ENCODE results near the gene BMF. TPM values are rescaled to one million over a fixed set of nuclear protein-coding genes. Genes with fewer than 3 reads are reported as not detected.

BMF gene
- total RNA-seq, 1 experiment from 2014 or later, result 13.2 TPM

- H3K4me1 Mint-ChIP-seq, result peaks cover 73 to 84% of the 10 kb centered on the region in 2 experiments
- peak overlapping the region; percentile 49 for H3K4me2 ChIP-seq (ENCODE audit: insufficient read depth, insufficient read length, low read length)
These were observed 4.8 kb downstream of the BMF start for GRCh38 chr15:40103864-40104271.

More at GRCh38 chr15:40103864-40104271, 4.8 kb downstream of the BMF start:
- no peak overlapping the region for H2AFZ ChIP-seq (ENCODE audit: low read length)
- WGBS (ENCODE audit: extremely low coverage, insufficient read length, low lambda C conversion rate), result no CpG with 5 or more reads among the region's 7 CpGs
- H3K4ac ChIP-seq (ENCODE audit: low read depth, low read length), result no peak overlapping the region
- no peaks in the 10 kb centered on the region for H3K9me3 ChIP-seq (ENCODE audit: control insufficient read depth, low read depth, low read length)
- no peak overlapping the region for H2BK15ac ChIP-seq (ENCODE audit: low read depth, low read length)
- H3K23me2 ChIP-seq (ENCODE audit: insufficient read length, low read depth, low read length, poor library complexity, severe bottlenecking), result peaks cover 15% of the 10 kb centered on the region
- H2BK120ac ChIP-seq (ENCODE audit: low read depth, low read length, poor library complexity, severe bottlenecking), result no peak overlapping the region
- H3K27me3 Mint-ChIP-seq (ENCODE audit: low read depth), result peaks cover 4% of the 10 kb centered on the region
- H4K91ac ChIP-seq (ENCODE audit: insufficient read length, low read depth, low read length), result no peak overlapping the region
- no peak overlapping the region for H3K27ac ChIP-seq (ENCODE audit: insufficient read length, low read depth, low read length)
- H3K14ac ChIP-seq (ENCODE audit: insufficient read depth, low read length), result peak overlapping the region; percentile 34; the same call in 1 of the 2 replicates
- no peak overlapping the region for H3T11ph ChIP-seq (ENCODE audit: low read length)
- peaks cover 12 to 37% (median 14%) of the 10 kb centered on the region in 3 experiments for H3K36me3 Mint-ChIP-seq (ENCODE audit: insufficient read depth in 1 of 3, low read depth in 3 of 3)
- no peak for DNase-seq
- no peak overlapping the region for H2AK5ac ChIP-seq (ENCODE audit: insufficient read length, low read length)
- H4K8ac ChIP-seq (replicated peaks; ENCODE audit: insufficient read length, low read depth, low read length), result no peak overlapping the region
- H3K27ac Mint-ChIP-seq, result peak overlapping the region; percentile 19 to 92 (median 88); a peak in 2 of 7 replicates
- no peak overlapping the region for H2BK12ac ChIP-seq (ENCODE audit: insufficient read length, low read depth, low read length)
- H3K4me1 ChIP-seq (ENCODE audit: insufficient read depth, low read length), result peaks cover 41% of the 10 kb centered on the region
- no peak overlapping the region for H2BK5ac ChIP-seq (ENCODE audit: insufficient read length, low read length)
- no peak overlapping the region for H3K18ac ChIP-seq (ENCODE audit: insufficient read length, low read depth, low read length)
- H3K79me2 ChIP-seq (ENCODE audit: insufficient read depth, low read length), result no peaks in the 10 kb centered on the region
- H4K20me1 ChIP-seq (ENCODE audit: control insufficient read depth, insufficient read depth, insufficient read length), result no peaks in the 10 kb centered on the region
- H3K56ac ChIP-seq (ENCODE audit: insufficient read length, low read depth, low read length), result no peak overlapping the region
- no peak overlapping the region for H3K9ac ChIP-seq (ENCODE audit: extremely low read depth, insufficient read length, low read length)
- H2BK20ac ChIP-seq (ENCODE audit: low read depth, low read length, poor library complexity, severe bottlenecking), result no peak overlapping the region
- no peak overlapping the region for H3K23ac ChIP-seq (ENCODE audit: insufficient read length, low read depth, low read length)
- TF ChIP-seq CTCF (conservative IDR thresholded peaks at IDR 0.05), result no peak
- H3K9me3 Mint-ChIP-seq, result no peaks in the 10 kb centered on the region; a peak in 1 of 5 replicates
- H4K5ac ChIP-seq (ENCODE audit: insufficient read length, low read depth, low read length), result no peak overlapping the region
- H3K27me3 ChIP-seq (ENCODE audit: insufficient read depth, low read length), result no peaks in the 10 kb centered on the region; the same call in 1 of the 2 replicates
- peak overlapping the region; percentile 33 to 68 for H3K4me3 Mint-ChIP-seq
- H3K79me1 ChIP-seq (ENCODE audit: insufficient read depth, low read depth, low read length, poor library complexity, severe bottlenecking), result no peaks in the 10 kb centered on the region

Data from H9 (cell line).